Right lobe of liver (tissue), 6 donors: ENCODE measurements around the gene TSHR. TPM values are rescaled to one million over a fixed set of nuclear protein-coding genes. Genes with fewer than 3 reads are reported as not detected.
A peak's percentile ranks its signal among the peaks of the same experiment; 100 is the strongest.

Experiments
- ATAC-seq, 4 donors: fragments of 200-7000 bp; cut with Tn5 transposase; one replicate each; pipeline ENCODE4 v1.9.1; 2020; ENCODE audit warnings: mild to moderate bottlenecking in 4 of 4, moderate library complexity in 4 of 4
- DNase-seq, 3 donors: peaks; one replicate each; pipeline ENCODE4 v3.0.0-alpha.2; 2020
- H3K27ac ChIP-seq, 3 donors: fragments of 200-600 bp; one replicate each; pipeline ENCODE4 v1.8.0; 2022
- H3K27me3 ChIP-seq, 2 donors: fragments of 200-600 bp; one replicate each; pipeline ENCODE4 v1.8.0; 2022
- H3K36me3 ChIP-seq, 4 donors: fragments of 200-600 bp; sonication (generic) in 1 of 4; one replicate each; pipeline versions ENCODE4 v1.5.1 to v1.8.0; 2017 to 2022; ENCODE audit warnings: control low read depth in 1 of 4
- H3K4me1 ChIP-seq, 4 donors: fragments of 200-600 bp; sonication (generic) in 1 of 4; one replicate each; pipeline versions ENCODE4 v1.5.1 to v1.8.0; 2017 to 2022; ENCODE audit warnings: control low read depth in 1 of 4
- H3K4me3 ChIP-seq, 3 donors: fragments of 200-600 bp; one replicate each; pipeline ENCODE4 v1.8.0; 2022
- H3K9me3 ChIP-seq, 4 donors: fragments of 200-600 bp; sonication (generic) in 1 of 4; one replicate each; pipeline versions ENCODE4 v1.5.1 to v1.8.0; 2017 to 2022; ENCODE audit warnings: control low read depth in 1 of 4
- CTCF ChIP-seq, 4 donors: fragments of 200-600 bp in 3 of 4; fragments of 450-650 bp in 1 of 4; IDR thresholded peaks; one replicate each; pipeline versions ENCODE4 v1.5.1 to v1.8.0; 2016 to 2022; ENCODE audit warnings: antibody characterized with exemption in 4 of 4, mild to moderate bottlenecking in 2 of 4
- POLR2A ChIP-seq: fragments of 450-650 bp; IDR thresholded peaks from one replicate; pipeline ENCODE4 v1.6.1; 2017; ENCODE audit warnings: antibody characterized with exemption, mild to moderate bottlenecking
- WGBS: methylation state at CpG from one replicate; pipeline ENCODE4 v1.1.6; 2018; ENCODE audit warnings: low coverage, low lambda C conversion rate; ENCODE audit not compliant: insufficient coverage; ENCODE audit errors: missing lambda C conversion rate; 5-methylcytosine and 5-hydroxymethylcytosine counted together
- intact Hi-C, 2 donors: fragments of 100-400 bp; cut with DNase I; formaldehyde crosslinking; loops; one replicate each; pipeline versions ENCODE4 v1.11.2 to v1.14.1; 2022
- total RNA-seq, 6 experiments: library from RNA; depleted of rRNA in 2 of 6; stranded (reverse); fragments of >200 nt in 2 of 6; fragmentation: NEBNext Ultra II Directional in 3 of 6; extraction: Animal tissue kit (Norgen Biotek cat#: 25700) in 3 of 6; gene quantifications; one replicate each; pipeline versions ENCODE4 v1.1.0 to v1.2.4, GENCODE V29; 2016 to 2023
- donor health status: DM: no; HTN: yes; CAD: no.
- donor health status: DM: no; HTN: no; CAD: no.
- donor health status: DM: no; HTN: no; CAD: no.
- donor health status: DM: no; HTN: yes; CAD: no.
- donor health status: DM: no; HTN: yes; CAD: no.

The TSHR gene
- total RNA-seq, 6 experiments from 2014 or later, result 0.37 TPM; not detected in 5

- H3K9me3 ChIP-seq, result no peaks in the 10 kb centered on the region
- DNase-seq, result no peak
- no peak overlapping the region for H3K4me3 ChIP-seq
- H3K27ac ChIP-seq, result no peak overlapping the region
- no peaks in the 10 kb centered on the region for H3K27me3 ChIP-seq
- no peak for TF ChIP-seq CTCF (IDR thresholded peaks at IDR 0.05)
- TF ChIP-seq POLR2A, result no peak
- intact Hi-C loops, result no loop called here
- no peaks in the 10 kb centered on the region for H3K36me3 ChIP-seq
- ATAC-seq, result no peak
- peaks cover 0 to 9% (median 0%) of the 10 kb centered on the region in 4 donors for H3K4me1 ChIP-seq
- 79% methylated on average over 5 of the region's 5 CpGs for WGBS
These were observed 25.3 kb upstream of the TSHR start for GRCh38 chr14:80930095-80930494.

GRCh38 chr14:80930836-80931389 is 24.5 kb upstream of the TSHR start:
- Histone ChIP-seq H3K27ac (no peak overlapping the region), H3K4me1 (peaks cover 0 to 15% (median 0%) of the 10 kb centered on the region in 4 donors), H3K36me3 (no peaks in the 10 kb centered on the region), H3K9me3 (no peaks in the 10 kb centered on the region), H3K27me3 (no peaks in the 10 kb centered on the region), H3K4me3 (no peak overlapping the region)
- WGBS, result 40% methylated on average over 8 of the region's 8 CpGs
- DNase-seq, result no peak
- TF ChIP-seq POLR2A (no peak), CTCF (IDR thresholded peaks at IDR 0.05) (no peak)
- ATAC-seq, result peak in 3 of 4 donors; percentile 25 to 78 (median 39)
- intact Hi-C loops, result no loop called here

- DNase-seq (no peak), ATAC-seq (no peak)
These were observed 22.1 kb upstream of the TSHR start for GRCh38 chr14:80933282-80933681.

GRCh38 chr14:80933686-80934085 is 21.7 kb upstream of the TSHR start:
- Histone ChIP-seq H3K4me1 (peaks cover 0 to 17% (median 0%) of the 10 kb centered on the region in 4 donors), H3K36me3 (no peaks in the 10 kb centered on the region), H3K27ac (no peak overlapping the region), H3K9me3 (no peaks in the 10 kb centered on the region), H3K27me3 (no peaks in the 10 kb centered on the region), H3K4me3 (no peak overlapping the region)
- ATAC-seq (no peak), DNase-seq (no peak)
- TF ChIP-seq POLR2A (no peak), CTCF (IDR thresholded peaks at IDR 0.05) (no peak)
- 57% methylated on average over 4 of the region's 4 CpGs for WGBS
- intact Hi-C loops, result no loop called here

More at GRCh38 chr14:80933282-80933681, 22.1 kb upstream of the TSHR start:
- TF ChIP-seq CTCF (IDR thresholded peaks at IDR 0.05) (no peak), POLR2A (no peak)
- Histone ChIP-seq H3K9me3 (no peaks in the 10 kb centered on the region), H3K4me1 (peaks cover 0 to 17% (median 0%) of the 10 kb centered on the region in 4 donors), H3K27ac (no peak overlapping the region), H3K36me3 (no peaks in the 10 kb centered on the region), H3K27me3 (no peaks in the 10 kb centered on the region), H3K4me3 (no peak overlapping the region)
- intact Hi-C loops, result no loop called here

- TF ChIP-seq CTCF (IDR thresholded peaks at IDR 0.05), result no peak
- no peak for TF ChIP-seq POLR2A
- H3K4me1 ChIP-seq, result peaks cover 0 to 11% (median 0%) of the 10 kb centered on the region in 4 donors
- no peak overlapping the region for H3K27ac ChIP-seq
- DNase-seq (no peak), ATAC-seq (no peak)
- H3K27me3 ChIP-seq, result no peaks in the 10 kb centered on the region
- no peaks in the 10 kb centered on the region for H3K9me3 ChIP-seq
- H3K4me3 ChIP-seq, result no peak overlapping the region
- no peaks in the 10 kb centered on the region for H3K36me3 ChIP-seq
- intact Hi-C loops, result no loop called here
- WGBS, result 57% methylated on average over 1 of the region's 1 CpG
These were observed 15.3 kb upstream of the TSHR start for GRCh38 chr14:80940146-80940545.
